Stomach (tissue), 9 donors: ENCODE results near the gene MED12L. TPM values are rescaled to one million over a fixed set of nuclear protein-coding genes. Genes with fewer than 3 reads are reported as not detected.

Source experiments
- DNase-seq, 2 donors: peaks; one replicate each; pipeline versions ENCODE4 v3.0.0 to v3.0.0-alpha.2; 2013 to 2019
- H3K27ac ChIP-seq, 5 donors: fragments of 200-600 bp in 4 of 5; sonication (generic) in 4 of 5; one replicate each; pipeline ENCODE4 v1.5.1; 2013 to 2019; ENCODE audit warnings: mild to moderate bottlenecking in 1 of 5, moderate library complexity in 1 of 5
- H3K27me3 ChIP-seq, 3 donors: fragments of 200-600 bp; sonication (generic); one replicate each; pipeline ENCODE4 v1.5.1; 2017 to 2019; ENCODE audit warnings: mixed run types in 1 of 3
- H3K36me3 ChIP-seq, 4 donors: fragments of 200-600 bp; sonication (generic); 1 replicate in 3 of 4; 2 replicates in 1 of 4; pipeline ENCODE4 v1.5.1; 2016 to 2019
- H3K4me1 ChIP-seq, 4 donors: fragments of 200-600 bp; sonication (generic); one replicate each; pipeline ENCODE4 v1.5.1; 2016 to 2019
- H3K4me3 ChIP-seq, 4 donors: fragments of 200-600 bp; sonication (generic) in 3 of 4; one replicate each; pipeline ENCODE4 v1.5.1; 2016 to 2019; ENCODE audit warnings: mild to moderate bottlenecking in 1 of 4
- H3K9me3 ChIP-seq, 4 donors: fragments of 200-600 bp; sonication (generic); one replicate each; pipeline ENCODE4 v1.5.1; 2016 to 2019
- EP300 ChIP-seq: sonication (generic); formaldehyde crosslinking; IDR thresholded peaks from one replicate; pipeline ENCODE4 v1.6.1; 2017; ENCODE audit warnings: antibody characterized with exemption
- POLR2A ChIP-seq, 4 donors: fragments of 450-650 bp; IDR thresholded peaks; one replicate each; pipeline ENCODE4 v1.6.1; 2016; ENCODE audit warnings: antibody characterized with exemption in 4 of 4, control low read depth in 2 of 4, mild to moderate bottlenecking in 1 of 4, moderate library complexity in 1 of 4
- POLR2AphosphoS5 ChIP-seq, 3 donors: sonication (generic); formaldehyde crosslinking; IDR thresholded peaks; one replicate each; pipeline ENCODE4 v1.6.1; 2016; ENCODE audit warnings: antibody characterized with exemption in 3 of 3
- WGBS, 5 donors: extraction: QIAGEN DNeasy Blood & Tissue Kit in 3 of 5; methylation state at CpG; one replicate each; pipeline versions ENCODE4 v1.1.5 to v1.1.7; 2013 to 2018; 5-methylcytosine and 5-hydroxymethylcytosine counted together
- intact Hi-C: fragments of 100-400 bp; cut with DNase I; formaldehyde crosslinking; loops from one replicate; pipeline ENCODE4 v1.15.1; 2023; ENCODE audit warnings: low total_unique reads
- polyA plus RNA-seq, 3 donors: library from polyadenylated mRNA; stranded (reverse); fragments of 200-250 nt; gene quantifications; one replicate each; pipeline ENCODE4 v1.2.3, GENCODE V29; 2013
- total RNA-seq, 5 donors: library from RNA; depleted of rRNA; stranded (reverse); fragments of >200 nt; gene quantifications; one replicate each; pipeline versions ENCODE4 v1.1.0 to v1.2.3, GENCODE V29; 2014 to 2016
- TF ChIP-seq, protein P1 (sequence below), 7 experiments: fragments of 450-650 bp in 4 of 7; fragments of 200-600 bp in 3 of 7; sonication (generic) in 3 of 7; IDR thresholded peaks; one replicate each; pipeline ENCODE4 v1.5.1; 2016 to 2019; ENCODE audit warnings: antibody characterized with exemption in 7 of 7, control low read depth in 2 of 7, mild to moderate bottlenecking in 1 of 7
- donor health status: healthy with polysubstance abuse.
- donor health status: Bipolar disorder and iron deficiency.
- donor health status: healthy.

MED12L gene
- total and polyA plus RNA-seq, 8 donors: 0.06 to 2.9 (median 0.36) TPM; not detected in 2

- DNase-seq: no peak
- no peak overlapping the region for H3K27ac ChIP-seq
- 79 to 96% (median 85%) methylated on average over 3 of the region's 3 CpGs for WGBS, 5 donors
Observed at GRCh38 chr3:151301787-151302186, 216.3 kb downstream of the MED12L start.

GRCh38 chr3:151303751-151304150 is 218.3 kb downstream of the MED12L start:
- Histone ChIP-seq H3K4me1 (peaks cover 7 to 15% (median 10%) of the 10 kb centered on the region in 4 donors), H3K27me3 (no peaks in the 10 kb centered on the region), H3K4me3 (no peak overlapping the region), H3K36me3 (no peaks in the 10 kb centered on the region), H3K27ac (no peak overlapping the region), H3K9me3 (no peaks in the 10 kb centered on the region)
- WGBS, 5 donors: 66 to 85% (median 77%) methylated on average over 2 of the region's 2 CpGs
- TF ChIP-seq, protein P1, sequence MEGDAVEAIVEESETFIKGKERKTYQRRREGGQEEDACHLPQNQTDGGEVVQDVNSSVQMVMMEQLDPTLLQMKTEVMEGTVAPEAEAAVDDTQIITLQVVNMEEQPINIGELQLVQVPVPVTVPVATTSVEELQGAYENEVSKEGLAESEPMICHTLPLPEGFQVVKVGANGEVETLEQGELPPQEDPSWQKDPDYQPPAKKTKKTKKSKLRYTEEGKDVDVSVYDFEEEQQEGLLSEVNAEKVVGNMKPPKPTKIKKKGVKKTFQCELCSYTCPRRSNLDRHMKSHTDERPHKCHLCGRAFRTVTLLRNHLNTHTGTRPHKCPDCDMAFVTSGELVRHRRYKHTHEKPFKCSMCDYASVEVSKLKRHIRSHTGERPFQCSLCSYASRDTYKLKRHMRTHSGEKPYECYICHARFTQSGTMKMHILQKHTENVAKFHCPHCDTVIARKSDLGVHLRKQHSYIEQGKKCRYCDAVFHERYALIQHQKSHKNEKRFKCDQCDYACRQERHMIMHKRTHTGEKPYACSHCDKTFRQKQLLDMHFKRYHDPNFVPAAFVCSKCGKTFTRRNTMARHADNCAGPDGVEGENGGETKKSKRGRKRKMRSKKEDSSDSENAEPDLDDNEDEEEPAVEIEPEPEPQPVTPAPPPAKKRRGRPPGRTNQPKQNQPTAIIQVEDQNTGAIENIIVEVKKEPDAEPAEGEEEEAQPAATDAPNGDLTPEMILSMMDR (IDR thresholded peaks at IDR 0.05): no peak
- TF ChIP-seq POLR2AphosphoS5 (IDR thresholded peaks at IDR 0.05) (no peak), POLR2A (IDR thresholded peaks at IDR 0.05) (no peak), EP300 (no peak)
- DNase-seq: no peak
- intact Hi-C loops: no loop called here

More at GRCh38 chr3:151301787-151302186, 216.3 kb downstream of the MED12L start:
- Histone ChIP-seq H3K4me1 (peaks cover 7 to 15% (median 10%) of the 10 kb centered on the region in 4 donors), H3K36me3 (no peaks in the 10 kb centered on the region), H3K9me3 (no peaks in the 10 kb centered on the region), H3K27me3 (no peaks in the 10 kb centered on the region), H3K4me3 (no peak overlapping the region)
- TF ChIP-seq EP300 (no peak), POLR2AphosphoS5 (IDR thresholded peaks at IDR 0.05) (no peak), POLR2A (IDR thresholded peaks at IDR 0.05) (no peak)
- intact Hi-C loops: no loop called here

GRCh38 chr3:151305060-151305774 is 219.8 kb downstream of the MED12L start:
- peak overlapping the region in 1 of 5 donors; percentile 47 for H3K27ac ChIP-seq
- no peaks in the 10 kb centered on the region for H3K36me3 ChIP-seq
- DNase-seq: peak; percentile 61 to 80
- no peaks in the 10 kb centered on the region for H3K27me3 ChIP-seq
- H3K4me1 ChIP-seq: peaks cover 7 to 15% (median 10%) of the 10 kb centered on the region in 4 donors
- 41 to 50% (median 45%) methylated on average over 7 of the region's 7 CpGs for WGBS, 5 donors
- TF ChIP-seq, protein P1 (IDR thresholded peaks at IDR 0.05): peak in 1 of 7 experiments; percentile 4
- TF ChIP-seq EP300: no peak
- no peak for TF ChIP-seq POLR2A (IDR thresholded peaks at IDR 0.05)
- TF ChIP-seq POLR2AphosphoS5 (IDR thresholded peaks at IDR 0.05): peak in 1 of 3 donors; percentile 61
- H3K4me3 ChIP-seq: no peak overlapping the region
- intact Hi-C loops: no loop called here
- H3K9me3 ChIP-seq: no peaks in the 10 kb centered on the region

DNA sequence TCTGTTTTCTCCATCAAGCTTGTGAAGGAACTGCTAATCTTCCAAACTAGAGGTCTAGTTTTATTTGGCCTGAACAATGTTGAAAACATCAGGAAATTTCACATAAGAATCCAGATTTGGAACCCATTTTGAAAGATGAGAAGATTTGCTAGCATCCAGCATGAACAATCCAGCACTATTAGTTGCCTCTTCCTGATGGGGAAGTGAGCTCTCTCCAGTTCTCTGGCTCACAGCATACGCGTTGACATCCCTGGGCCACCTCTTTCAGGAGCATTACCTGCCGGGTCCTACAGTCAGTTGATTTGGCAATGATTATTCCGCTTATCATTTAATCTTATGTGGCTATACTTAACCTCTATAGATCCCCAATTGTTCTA is 220.3 kb downstream of the MED12L start:
- Histone ChIP-seq H3K4me1 (peaks cover 7 to 15% (median 10%) of the 10 kb centered on the region in 4 donors), H3K4me3 (no peak overlapping the region), H3K36me3 (no peaks in the 10 kb centered on the region), H3K27me3 (no peaks in the 10 kb centered on the region), H3K9me3 (no peaks in the 10 kb centered on the region), H3K27ac (peak overlapping the region in 1 of 5 donors; percentile 20)
- no peak for DNase-seq
- TF ChIP-seq EP300 (no peak), POLR2A (IDR thresholded peaks at IDR 0.05) (no peak), POLR2AphosphoS5 (IDR thresholded peaks at IDR 0.05) (no peak)
- TF ChIP-seq, protein P1 (IDR thresholded peaks at IDR 0.05): no peak
- intact Hi-C loops: no loop called here
- WGBS, 5 donors: 85 to 95% (median 90%) methylated on average over 4 of the region's 4 CpGs
